ENCODE measurements around the gene SLC9A9.

GRCh38 chr3:143343031-143343430 is 505.2 kb downstream of the SLC9A9 start:
- TF ChIP-seq, protein P1, sequence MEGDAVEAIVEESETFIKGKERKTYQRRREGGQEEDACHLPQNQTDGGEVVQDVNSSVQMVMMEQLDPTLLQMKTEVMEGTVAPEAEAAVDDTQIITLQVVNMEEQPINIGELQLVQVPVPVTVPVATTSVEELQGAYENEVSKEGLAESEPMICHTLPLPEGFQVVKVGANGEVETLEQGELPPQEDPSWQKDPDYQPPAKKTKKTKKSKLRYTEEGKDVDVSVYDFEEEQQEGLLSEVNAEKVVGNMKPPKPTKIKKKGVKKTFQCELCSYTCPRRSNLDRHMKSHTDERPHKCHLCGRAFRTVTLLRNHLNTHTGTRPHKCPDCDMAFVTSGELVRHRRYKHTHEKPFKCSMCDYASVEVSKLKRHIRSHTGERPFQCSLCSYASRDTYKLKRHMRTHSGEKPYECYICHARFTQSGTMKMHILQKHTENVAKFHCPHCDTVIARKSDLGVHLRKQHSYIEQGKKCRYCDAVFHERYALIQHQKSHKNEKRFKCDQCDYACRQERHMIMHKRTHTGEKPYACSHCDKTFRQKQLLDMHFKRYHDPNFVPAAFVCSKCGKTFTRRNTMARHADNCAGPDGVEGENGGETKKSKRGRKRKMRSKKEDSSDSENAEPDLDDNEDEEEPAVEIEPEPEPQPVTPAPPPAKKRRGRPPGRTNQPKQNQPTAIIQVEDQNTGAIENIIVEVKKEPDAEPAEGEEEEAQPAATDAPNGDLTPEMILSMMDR (IDR thresholded peaks at IDR 0.05; ENCODE audit: low read length) = no peak
- no peak for TF ChIP-seq EZH2 (optimal IDR thresholded peaks at IDR 0.05; ENCODE audit: low read depth, low read length)
